ENCODE data around the gene ATAD3B. TPM values are rescaled to one million over a fixed set of nuclear protein-coding genes. Genes with fewer than 3 reads are reported as not detected.
"Not testable (repeated sequence)": the region's sequence is repeated elsewhere in the genome, so short reads cannot be mapped to it uniquely, and the experiment has no call there.

The ATAD3B gene
- total RNA-seq, 1 donor from 2014 or later: 14.2 TPM

DNA sequence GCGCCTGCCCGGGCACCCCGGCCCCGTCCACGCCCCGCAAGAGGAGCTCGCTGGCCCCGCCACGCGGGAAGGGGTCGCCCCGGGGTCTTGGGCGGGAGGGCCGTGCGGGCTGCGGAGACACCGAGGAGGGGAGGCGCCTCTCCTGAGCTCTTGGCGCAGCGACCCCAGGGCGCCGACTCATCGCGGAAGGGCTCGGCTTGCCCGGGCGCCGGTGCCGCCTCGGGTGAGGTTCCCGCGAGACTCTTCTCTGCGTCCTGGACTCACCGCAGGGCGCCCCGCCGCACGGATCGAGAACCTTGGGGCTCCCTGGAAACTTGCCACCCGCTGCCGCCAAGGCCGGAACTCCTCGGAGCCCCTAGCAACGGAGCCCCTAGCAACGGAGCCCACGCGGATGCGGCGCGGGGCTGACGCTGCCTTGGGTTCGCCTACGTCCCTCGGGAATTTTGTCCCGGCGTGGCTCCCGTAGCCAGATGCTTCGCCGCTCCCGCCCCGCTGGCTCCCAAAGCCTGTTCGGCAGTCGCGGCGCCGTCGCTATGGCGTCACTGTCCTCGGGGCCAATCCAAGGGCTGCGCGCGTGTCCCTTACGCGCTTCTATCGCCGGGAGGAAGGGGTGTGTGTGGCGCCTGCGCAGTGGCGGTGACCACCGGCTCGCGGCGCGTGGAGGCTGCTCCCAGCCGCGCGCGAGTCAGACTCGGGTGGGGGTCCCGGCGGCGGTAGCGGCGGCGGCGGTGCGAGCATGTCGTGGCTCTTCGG, 40.1 kb downstream of the ATAD3B start, which contains the start of gene ATAD3A:
TSS of gene ATAD3A (plus strand) at position 630 of the 753 bp plus-strand sequence. CDS start at position 737, 107 bp downstream.
- Histone ChIP-seq H3K27ac (peak within 1 kb of the TSS; percentile 85 to 93), H3K9me3 (no peaks in the 10 kb centered on the region), H3K4me1 (peaks cover 0 to 7% of the 10 kb centered on the region in 2 donors), H3K27me3 (no peaks in the 10 kb centered on the region), H3K36me3 (peaks cover 1 to 5% of the 10 kb centered on the region in 2 donors), H3K4me3 (peak within 1 kb of the TSS; percentile 81)
- intact Hi-C loops (cut with DNase I): loop anchor here (1.0 to 10.0 kb wide), 6 partner anchors 40 to 396 kb away; partner anchors contain the start of genes ATAD3B, C1orf159, MIB2 and MRPL20
- peak; percentile 89 to 99 for DNase-seq (ENCODE audit: low spot score in 2 of 2)
- TF ChIP-seq, protein P1, sequence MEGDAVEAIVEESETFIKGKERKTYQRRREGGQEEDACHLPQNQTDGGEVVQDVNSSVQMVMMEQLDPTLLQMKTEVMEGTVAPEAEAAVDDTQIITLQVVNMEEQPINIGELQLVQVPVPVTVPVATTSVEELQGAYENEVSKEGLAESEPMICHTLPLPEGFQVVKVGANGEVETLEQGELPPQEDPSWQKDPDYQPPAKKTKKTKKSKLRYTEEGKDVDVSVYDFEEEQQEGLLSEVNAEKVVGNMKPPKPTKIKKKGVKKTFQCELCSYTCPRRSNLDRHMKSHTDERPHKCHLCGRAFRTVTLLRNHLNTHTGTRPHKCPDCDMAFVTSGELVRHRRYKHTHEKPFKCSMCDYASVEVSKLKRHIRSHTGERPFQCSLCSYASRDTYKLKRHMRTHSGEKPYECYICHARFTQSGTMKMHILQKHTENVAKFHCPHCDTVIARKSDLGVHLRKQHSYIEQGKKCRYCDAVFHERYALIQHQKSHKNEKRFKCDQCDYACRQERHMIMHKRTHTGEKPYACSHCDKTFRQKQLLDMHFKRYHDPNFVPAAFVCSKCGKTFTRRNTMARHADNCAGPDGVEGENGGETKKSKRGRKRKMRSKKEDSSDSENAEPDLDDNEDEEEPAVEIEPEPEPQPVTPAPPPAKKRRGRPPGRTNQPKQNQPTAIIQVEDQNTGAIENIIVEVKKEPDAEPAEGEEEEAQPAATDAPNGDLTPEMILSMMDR (IDR thresholded peaks at IDR 0.05): no peak

DNA sequence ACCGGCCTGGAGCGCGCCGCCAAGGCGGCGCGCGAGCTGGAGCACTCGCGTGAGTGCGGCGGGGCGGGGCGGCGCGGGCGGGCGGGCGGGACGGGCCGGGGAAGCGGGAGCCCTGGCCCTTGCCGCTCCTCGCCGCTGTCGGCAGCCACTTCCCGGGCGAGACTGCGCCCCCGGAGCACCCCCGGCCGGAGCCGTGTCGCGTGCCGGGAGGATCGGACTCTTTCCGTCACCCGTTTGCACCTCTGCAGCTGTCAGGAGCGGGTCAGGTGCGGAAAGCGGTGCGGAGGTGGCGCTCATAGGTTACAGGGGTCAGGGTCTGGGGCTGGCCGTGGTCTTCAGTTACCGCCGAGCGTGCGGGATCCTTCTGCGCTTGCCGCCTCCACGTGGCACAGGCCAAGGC, 40.9 kb downstream of the ATAD3B start:
- not testable (repeated sequence) for H3K27me3 ChIP-seq; H3K27ac ChIP-seq; DNase-seq (ENCODE audit: low spot score in 2 of 2); H3K36me3 ChIP-seq; H3K4me1 ChIP-seq; H3K9me3 ChIP-seq
- peak overlapping the region; percentile 81 for H3K4me3 ChIP-seq
- intact Hi-C loops (cut with DNase I): loop anchor here (1.0 to 10.0 kb wide), 5 partner anchors 62 to 395 kb away; partner anchors contain the start of genes C1orf159, MIB2, MRPL20 and SSU72

DNA sequence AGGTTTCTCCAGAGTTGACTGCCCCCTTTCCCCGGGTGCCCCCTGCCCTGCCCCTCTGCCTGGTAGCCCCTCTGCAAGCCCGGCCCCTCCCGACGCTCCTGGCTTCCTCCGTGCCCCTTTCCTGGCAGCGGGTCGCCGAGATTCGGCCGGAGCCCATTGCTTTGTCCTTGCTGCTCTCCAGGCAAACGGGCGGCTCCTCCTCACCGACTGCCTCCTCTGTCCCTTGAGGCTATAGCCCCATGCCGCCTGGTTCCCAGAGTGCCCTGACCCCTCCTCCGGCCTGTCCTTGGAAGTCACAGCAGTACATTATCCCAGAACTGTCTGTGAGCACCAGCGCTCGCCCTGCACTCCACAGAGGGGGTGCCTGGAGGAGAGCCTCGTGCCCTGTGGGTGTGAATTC, 42.1 kb downstream of the ATAD3B start:
- intact Hi-C loops (cut with DNase I): loop anchor here (5.0 to 10.0 kb wide), 3 partner anchors 109 to 396 kb away; partner anchors contain the start of genes C1orf159 and MRPL20
- H3K27ac ChIP-seq; H3K4me1 ChIP-seq; H3K27me3 ChIP-seq; H3K9me3 ChIP-seq; H3K4me3 ChIP-seq; DNase-seq (ENCODE audit: low spot score in 2 of 2): not testable (repeated sequence)
- peaks cover 12 to 13% of the 10 kb centered on the region in 2 donors for H3K36me3 ChIP-seq

DNA sequence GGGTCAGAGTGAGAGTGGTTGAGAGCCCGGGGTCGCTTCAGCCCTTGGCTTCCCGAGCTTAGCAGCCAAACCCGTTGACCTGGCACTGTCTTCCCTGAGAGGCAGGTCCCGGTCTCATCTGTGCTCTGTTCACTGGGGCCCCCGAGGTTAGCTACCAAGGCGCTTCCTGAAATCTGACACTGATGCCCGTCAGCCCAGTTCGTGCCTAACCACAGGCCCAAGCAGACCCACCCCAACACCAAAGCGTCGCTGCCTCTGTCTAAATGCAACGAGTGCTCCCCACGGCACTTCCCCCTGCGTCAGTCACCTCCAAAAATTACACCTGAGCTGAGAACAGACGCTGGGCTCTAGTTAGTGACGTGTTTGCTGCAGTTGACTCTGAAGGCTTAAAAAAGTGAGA, 42.8 kb downstream of the ATAD3B start:
- intact Hi-C loops (cut with DNase I): loop anchor here (5.0 to 10.0 kb wide), 3 partner anchors 110 to 397 kb away; partner anchors contain the start of genes C1orf159 and MRPL20
- peaks cover 12 to 16% of the 10 kb centered on the region in 2 donors for H3K36me3 ChIP-seq
- not testable (repeated sequence) for H3K4me1 ChIP-seq; H3K9me3 ChIP-seq; H3K4me3 ChIP-seq; DNase-seq (ENCODE audit: low spot score in 2 of 2); H3K27ac ChIP-seq; H3K27me3 ChIP-seq

DNA sequence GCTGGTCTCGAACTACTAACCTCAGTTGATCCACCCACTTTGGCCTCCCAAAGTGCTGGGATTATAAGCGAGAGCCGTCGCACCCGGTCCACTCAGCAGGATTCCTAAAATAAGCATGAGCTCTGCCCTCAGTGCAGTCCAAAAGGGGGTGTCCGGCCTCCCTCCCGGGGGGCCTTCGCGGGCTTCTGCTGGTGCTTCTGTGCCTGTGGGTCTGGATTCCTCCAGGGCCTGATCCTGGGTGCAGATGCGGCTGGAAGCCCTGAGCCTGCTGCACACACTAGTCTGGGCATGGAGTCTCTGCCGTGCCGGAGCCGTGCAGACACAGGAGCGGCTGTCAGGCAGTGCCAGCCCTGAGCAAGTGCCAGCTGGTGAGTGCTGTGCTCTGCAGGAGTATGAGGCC, 45.4 kb downstream of the ATAD3B start:
- H3K9me3 ChIP-seq; H3K4me1 ChIP-seq; H3K27ac ChIP-seq; H3K4me3 ChIP-seq; H3K27me3 ChIP-seq; DNase-seq (ENCODE audit: low spot score in 2 of 2): not testable (repeated sequence)
- H3K36me3 ChIP-seq: peaks cover 29 to 31% of the 10 kb centered on the region in 2 donors
- intact Hi-C loops (cut with DNase I): loop anchor here (10.0 kb wide), 1 partner anchor 112 kb away; the partner anchor contains the start of gene MRPL20

GRCh38 chr1:1517973-1518620, 46.5 kb downstream of the ATAD3B start:
- Histone ChIP-seq H3K4me3 (no peak overlapping the region), H3K27ac (no peak overlapping the region), H3K27me3 (no peaks in the 10 kb centered on the region), H3K4me1 (no peaks in the 10 kb centered on the region), H3K36me3 (peaks cover 32 to 33% of the 10 kb centered on the region in 2 donors), H3K9me3 (no peaks in the 10 kb centered on the region)
- no peak for DNase-seq (ENCODE audit: low spot score in 2 of 2)
- intact Hi-C loops (cut with DNase I): loop anchor here (10.0 kb wide), 1 partner anchor 113 kb away; the partner anchor contains the start of gene MRPL20
- TF ChIP-seq, protein P1 (IDR thresholded peaks at IDR 0.05): no peak

GRCh38 chr1:1518621-1519007, 47.0 kb downstream of the ATAD3B start:
- not testable (repeated sequence) for DNase-seq (ENCODE audit: low spot score in 2 of 2); H3K27ac ChIP-seq; H3K4me3 ChIP-seq; H3K9me3 ChIP-seq; H3K4me1 ChIP-seq; H3K27me3 ChIP-seq
- intact Hi-C loops (cut with DNase I): loop anchor here (10.0 kb wide), 1 partner anchor 114 kb away; the partner anchor contains the start of gene MRPL20
- peaks cover 33 to 34% of the 10 kb centered on the region in 2 donors for H3K36me3 ChIP-seq

GRCh38 chr1:1519805-1520505, 48.4 kb downstream of the ATAD3B start:
- not testable (repeated sequence) for H3K4me1 ChIP-seq; H3K27ac ChIP-seq; H3K27me3 ChIP-seq; H3K4me3 ChIP-seq; DNase-seq (ENCODE audit: low spot score in 2 of 2); H3K9me3 ChIP-seq
- H3K36me3 ChIP-seq: peaks cover 34% of the 10 kb centered on the region in 2 donors
- intact Hi-C loops (cut with DNase I): loop anchor here (10.0 kb wide), 1 partner anchor 115 kb away; the partner anchor contains the start of gene MRPL20
